ENCODE data around the gene GLTPD2. TPM values are rescaled to one million over a fixed set of nuclear protein-coding genes. Genes with fewer than 3 reads are reported as not detected.
"Not testable (repeated sequence)": the region's sequence is repeated elsewhere in the genome, so short reads cannot be mapped to it uniquely, and the experiment has no call there.

Gene GLTPD2
- total RNA-seq, 1 donor from 2014 or later: not detected

- peak; percentile 12 for ATAC-seq
Measured at GRCh38 chr17:4808378-4808767, 19.6 kb downstream of the GLTPD2 start.

GRCh38 chr17:4810696-4811290 lies 22.0 kb downstream of the GLTPD2 start:
- no peak for ATAC-seq

DNA sequence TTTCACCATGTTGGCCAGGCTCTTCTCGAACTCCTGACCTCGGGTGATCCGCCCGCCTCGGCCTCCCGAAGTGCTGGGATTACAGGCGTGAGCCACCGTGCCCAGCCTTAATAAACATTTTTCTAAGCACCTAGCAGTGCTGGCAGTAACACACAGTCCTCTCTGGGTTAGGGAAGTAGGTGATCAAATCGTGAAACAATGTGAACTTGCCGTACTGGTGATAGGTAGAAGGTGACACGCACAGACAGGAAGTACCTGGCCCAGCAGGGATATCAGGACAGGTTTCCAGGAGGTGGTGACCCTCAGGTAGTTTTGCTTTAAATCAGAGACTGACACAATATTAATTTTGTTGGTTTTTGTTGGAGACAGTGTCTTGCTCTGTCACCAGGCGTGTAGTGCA lies 22.7 kb downstream of the GLTPD2 start:
- peak; percentile 50 for ATAC-seq

DNA sequence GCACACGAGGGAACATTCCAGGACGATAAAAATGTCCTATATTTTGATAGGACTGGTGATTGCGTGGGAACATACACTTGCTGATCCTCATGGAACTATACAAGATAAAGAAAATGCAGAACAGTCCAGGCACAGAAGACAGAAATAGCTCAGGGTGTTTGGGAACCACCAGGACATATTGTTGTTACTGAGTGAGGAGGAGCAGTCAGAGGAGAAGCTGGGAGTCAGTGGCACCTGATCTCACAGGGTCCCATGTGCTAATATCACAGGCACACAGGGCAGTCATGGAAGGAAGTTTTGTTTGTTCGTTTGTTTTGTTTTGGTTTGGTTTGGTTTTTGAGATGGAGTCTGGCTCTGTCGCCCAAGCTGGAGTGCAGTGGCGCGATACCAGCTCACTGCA lies 23.9 kb downstream of the GLTPD2 start:
- no peak for ATAC-seq

GRCh38 chr17:4815043-4815675 lies 26.4 kb downstream of the GLTPD2 start:
- ATAC-seq: no peak

DNA sequence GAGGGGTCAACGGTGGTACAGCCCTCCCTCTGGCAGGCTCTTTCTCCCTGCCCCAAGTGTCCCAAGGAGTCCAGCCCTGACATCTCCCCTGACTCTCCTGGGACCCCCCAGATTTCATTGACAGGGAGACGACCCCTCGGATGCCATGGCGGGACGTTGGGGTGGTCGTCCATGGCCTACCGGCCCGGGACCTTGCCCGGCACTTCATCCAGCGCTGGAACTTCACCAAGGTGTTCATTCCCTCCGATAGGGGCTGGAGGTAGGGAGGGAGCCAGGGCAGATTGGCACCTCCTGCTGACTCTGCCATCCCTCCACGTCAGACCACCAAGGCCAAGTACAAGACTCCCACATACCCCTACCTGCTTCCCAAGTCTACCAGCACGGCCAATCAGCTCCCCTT lies 28.1 kb downstream of the GLTPD2 start:
- no peak for ATAC-seq

GRCh38 chr17:4818276-4818675 lies 29.5 kb downstream of the GLTPD2 start:
- ATAC-seq: no peak

DNA sequence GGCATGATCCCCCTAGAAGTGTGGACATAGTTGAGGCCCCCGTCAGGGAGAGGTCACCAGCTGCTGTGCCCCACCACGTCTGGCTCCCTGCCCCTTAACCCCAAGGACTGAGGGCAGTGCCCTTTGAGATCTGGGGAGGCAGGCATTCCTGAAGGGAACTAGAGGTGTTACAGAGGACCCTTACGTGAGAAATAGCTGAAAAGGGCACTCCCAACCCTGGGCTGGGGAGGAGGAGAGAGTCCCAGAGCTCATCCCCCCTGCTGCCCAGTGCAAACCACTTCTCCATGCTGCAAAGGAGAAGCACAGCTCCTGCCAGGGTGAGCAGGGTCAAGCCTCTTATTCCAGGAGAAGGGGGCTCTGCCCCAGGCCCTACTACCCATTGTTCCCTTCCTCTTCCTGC lies 34.1 kb downstream of the GLTPD2 start:
- no peak for ATAC-seq

- ATAC-seq: peak; percentile 9
Measured at GRCh38 chr17:4823373-4824089, 34.8 kb downstream of the GLTPD2 start.

DNA sequence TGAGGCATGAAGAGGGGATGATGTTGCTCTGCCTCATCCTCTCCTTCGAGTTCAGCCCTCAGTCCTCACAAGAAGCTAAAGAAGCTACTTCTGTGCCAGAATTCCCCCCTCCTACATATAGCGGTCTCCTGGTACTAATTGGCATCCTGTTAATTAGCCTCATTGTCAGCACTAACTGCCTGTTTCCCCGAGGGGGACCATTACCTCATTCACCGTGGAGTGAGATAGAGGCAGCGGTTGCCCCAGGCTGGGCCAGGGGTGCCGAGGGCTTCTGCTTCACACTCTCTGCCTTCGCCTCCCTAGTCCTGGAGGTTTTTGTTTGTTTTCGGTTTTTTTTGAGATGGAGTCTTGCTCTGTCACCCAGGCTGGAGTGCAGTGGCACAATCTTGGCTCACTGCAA lies 38.6 kb downstream of the GLTPD2 start:
- ATAC-seq: peak; percentile 20

DNA sequence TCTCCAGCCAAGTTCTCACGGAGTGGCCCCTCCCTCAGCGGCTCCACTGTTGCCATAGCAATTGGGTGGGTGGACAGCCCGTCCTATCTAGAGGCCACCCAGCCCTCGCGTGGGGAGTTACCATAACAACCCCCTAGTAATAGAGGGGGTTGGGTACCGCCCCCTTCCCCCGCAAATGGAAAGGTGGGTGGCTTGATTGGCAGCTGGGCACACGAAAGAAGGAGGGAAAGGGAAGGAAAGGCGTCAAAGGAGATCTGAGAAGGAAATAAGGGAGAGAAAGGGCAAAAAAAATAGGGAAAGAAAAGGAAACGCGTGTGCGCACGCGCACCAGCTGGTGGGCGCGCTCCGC lies 44.0 kb downstream of the GLTPD2 start:
- not testable (repeated sequence) for ATAC-seq

- ATAC-seq: peak; percentile 98
Measured at GRCh38 chr17:4833178-4833940, 44.6 kb downstream of the GLTPD2 start, which contains the start of gene MINK1. Gene MINK1 (plus strand): TSS chr17:4833340. CDS start chr17:4833584, 244 bp downstream.

GRCh38 chr17:4833941-4834680 lies 45.3 kb downstream of the GLTPD2 start:
- peak; percentile 6 for ATAC-seq

DNA sequence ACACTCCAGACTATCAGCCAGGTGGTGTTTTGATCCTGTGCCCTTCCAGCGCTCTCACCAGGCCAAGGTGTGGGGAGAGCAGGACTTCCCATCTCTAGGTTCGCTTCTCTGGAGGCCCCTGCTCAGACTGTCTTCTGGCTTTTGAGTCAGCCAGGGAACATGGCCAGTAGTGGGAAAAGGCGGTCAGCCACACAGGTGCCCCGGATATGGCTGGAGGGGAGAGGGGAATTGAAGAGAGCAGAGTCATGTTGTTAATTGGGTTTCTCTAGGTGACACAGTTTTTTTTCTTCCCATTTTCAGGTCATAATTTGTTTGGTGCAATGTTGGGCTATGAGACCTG lies 45.9 kb downstream of the GLTPD2 start:
- no peak for ATAC-seq

GRCh38 chr17:4836221-4836620 lies 47.5 kb downstream of the GLTPD2 start:
- ATAC-seq: no peak

DNA sequence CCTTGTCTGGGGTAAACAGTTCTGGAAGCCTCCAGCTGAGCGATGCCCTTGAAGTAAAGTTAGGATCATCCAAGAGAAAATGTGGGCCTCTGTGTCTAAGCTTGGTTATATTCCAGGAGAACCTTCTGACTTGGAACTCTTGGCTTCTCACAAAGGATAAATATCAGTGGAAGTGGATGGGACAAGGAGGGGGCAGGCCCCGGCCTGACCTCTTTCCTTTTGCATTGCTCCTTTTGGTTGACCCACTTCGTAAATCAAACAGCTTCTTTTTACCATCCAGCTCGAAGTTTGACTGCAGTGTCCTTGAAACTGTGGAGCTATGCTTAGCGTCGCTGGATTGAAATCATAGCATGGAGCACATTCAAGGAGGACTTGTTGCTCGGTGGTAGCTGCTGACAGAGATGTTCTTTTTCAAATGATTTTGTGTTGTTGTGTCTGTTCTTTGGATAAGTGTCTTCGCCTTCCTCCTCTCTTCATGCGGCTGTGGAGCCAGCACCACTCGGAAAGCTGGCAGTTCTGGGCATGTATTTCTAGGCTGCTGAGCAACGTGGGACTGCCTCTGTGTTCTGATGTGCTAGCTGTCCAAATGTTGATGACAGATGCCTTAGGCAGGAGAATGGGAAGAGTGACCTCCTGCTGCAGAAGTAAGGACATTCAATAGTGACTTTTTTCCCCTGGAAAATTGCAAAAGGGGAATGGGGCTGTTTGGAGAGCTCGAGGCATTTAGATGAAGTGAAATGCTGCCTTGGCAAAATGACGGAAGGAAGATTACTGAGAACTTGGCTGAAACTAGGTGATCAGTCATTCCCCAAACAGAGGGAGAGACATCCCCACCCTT lies 48.9 kb downstream of the GLTPD2 start:
- ATAC-seq: no peak

DNA sequence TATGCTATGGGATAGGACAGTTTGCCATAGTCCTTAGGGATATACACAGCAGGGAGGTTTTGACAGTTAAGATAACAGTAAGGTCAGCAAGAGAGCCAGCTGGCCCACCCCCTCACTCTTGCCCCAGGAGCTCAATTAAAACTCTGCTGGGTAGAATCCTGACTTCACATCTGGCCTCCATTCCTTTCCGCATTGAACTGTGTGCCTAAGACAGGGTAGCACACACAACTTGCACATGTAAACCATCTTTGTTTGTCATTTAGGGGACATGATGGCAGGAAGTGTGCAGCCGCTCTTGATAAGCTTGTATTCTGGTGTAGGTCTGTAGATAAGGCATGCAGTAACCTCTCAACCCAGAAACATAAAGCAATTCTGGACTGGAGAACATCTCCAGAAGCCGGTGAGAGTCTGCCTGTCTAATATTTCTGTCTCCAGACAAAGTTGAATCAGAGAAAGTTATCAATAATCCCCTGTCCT lies 49.6 kb downstream of the GLTPD2 start:
- no peak for ATAC-seq

DNA sequence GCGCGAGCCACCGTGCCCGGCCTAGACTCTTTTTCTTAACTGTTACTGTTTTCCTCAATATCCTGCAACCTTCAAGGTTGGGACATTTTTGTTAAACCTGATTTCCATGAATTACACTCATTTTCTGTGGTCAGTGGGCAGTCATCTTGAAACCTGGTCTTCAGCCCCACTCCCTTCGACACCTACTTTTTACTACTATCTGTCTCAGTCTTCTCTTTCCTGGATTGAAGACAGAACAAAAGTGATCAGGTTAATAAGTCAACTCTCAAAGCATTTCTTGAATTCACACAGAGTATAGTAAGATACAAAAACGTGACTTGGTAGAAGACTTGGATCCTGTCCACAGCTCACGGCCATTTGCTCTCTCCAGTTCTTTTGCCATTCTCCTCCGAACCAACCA lies 50.5 kb downstream of the GLTPD2 start:
- no peak for ATAC-seq
